Measurements from ENCODE around the gene ARHGAP28. TPM values are rescaled to one million over a fixed set of nuclear protein-coding genes. Genes with fewer than 3 reads are reported as not detected.

The ARHGAP28 gene
- total RNA-seq, 1 donor from 2014 or later = 1.5 TPM

DNA sequence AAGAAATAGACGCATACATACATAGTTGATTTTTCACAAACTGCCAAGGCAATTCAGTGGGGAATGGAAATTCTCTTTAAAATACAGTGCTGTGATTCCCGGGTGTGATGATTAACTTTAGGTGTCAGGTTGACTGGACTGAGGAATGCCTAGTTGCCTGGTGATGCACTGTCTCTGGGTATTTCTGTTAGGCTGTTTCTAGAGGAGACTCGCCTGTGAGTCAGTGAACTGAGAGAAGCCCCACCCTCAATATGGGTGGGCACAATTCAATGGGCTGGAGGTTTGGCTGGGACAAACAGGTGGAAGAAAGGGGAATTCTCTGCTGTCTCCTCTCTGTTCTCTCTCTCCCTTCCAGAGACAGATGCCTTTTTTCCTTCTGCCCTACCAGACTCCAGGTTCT lies 187.6 kb downstream of the ARHGAP28 start:
- Histone ChIP-seq H3K9me3 (replicated peaks) (no peaks in the 10 kb centered on the region), H3K27me3 (ENCODE audit: low read depth) (peaks cover 18% of the 10 kb centered on the region), H3K27ac (replicated peaks) (no peak overlapping the region), H3K4me1 (no peaks in the 10 kb centered on the region), H3K4me3 (no peak overlapping the region), H3K36me3 (no peaks in the 10 kb centered on the region)
- DNase-seq = no peak
- TF ChIP-seq, protein P1, sequence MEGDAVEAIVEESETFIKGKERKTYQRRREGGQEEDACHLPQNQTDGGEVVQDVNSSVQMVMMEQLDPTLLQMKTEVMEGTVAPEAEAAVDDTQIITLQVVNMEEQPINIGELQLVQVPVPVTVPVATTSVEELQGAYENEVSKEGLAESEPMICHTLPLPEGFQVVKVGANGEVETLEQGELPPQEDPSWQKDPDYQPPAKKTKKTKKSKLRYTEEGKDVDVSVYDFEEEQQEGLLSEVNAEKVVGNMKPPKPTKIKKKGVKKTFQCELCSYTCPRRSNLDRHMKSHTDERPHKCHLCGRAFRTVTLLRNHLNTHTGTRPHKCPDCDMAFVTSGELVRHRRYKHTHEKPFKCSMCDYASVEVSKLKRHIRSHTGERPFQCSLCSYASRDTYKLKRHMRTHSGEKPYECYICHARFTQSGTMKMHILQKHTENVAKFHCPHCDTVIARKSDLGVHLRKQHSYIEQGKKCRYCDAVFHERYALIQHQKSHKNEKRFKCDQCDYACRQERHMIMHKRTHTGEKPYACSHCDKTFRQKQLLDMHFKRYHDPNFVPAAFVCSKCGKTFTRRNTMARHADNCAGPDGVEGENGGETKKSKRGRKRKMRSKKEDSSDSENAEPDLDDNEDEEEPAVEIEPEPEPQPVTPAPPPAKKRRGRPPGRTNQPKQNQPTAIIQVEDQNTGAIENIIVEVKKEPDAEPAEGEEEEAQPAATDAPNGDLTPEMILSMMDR (IDR thresholded peaks at IDR 0.05; ENCODE audit: borderline replicate concordance) = no peak
- intact Hi-C loops (cut with micrococcal nuclease) = no loop called here

DNA sequence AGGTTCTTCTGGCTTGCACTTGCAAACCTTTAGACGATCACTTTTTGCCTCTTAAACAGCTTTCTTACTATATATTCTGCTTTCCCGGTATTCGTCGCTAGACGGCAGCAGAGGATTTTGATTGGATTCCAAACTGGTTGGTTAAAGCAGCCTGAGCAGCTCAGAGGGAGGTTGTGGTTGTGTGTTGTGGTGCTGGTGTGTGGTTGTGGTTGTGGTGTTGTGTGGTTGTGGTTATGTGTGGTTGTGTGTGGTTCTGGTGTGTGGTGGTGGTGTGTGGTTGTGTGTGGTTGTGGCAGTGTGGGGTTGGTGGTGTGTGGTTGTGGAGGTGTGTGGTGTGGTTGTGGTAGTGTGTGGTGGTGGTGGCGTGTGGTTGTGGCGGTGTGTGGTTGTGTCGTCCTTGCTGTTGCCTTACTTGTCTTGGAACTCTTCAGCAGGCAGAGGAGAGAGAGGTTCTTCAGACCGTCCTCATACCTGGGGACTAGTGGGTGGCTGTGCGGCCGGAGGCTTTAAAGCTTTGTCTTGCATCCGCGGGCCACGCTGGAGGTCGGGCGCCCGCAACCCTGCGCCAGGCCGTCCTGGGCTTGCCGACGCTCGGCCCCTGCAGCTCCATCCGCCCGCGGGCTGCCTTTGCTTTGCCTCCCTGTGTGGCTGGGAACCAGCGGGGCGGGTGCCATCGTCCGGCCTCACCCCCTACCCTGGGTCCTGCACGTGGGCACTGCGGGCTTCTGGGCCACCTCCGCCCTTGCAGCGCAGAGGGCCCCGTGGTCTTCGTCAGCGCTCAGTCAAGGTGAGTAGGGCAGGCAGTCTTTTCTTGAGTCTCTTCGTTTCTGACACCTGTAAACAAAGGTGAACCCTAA lies 190.8 kb downstream of the ARHGAP28 start:
- Histone ChIP-seq H3K27ac (replicated peaks) (no peak overlapping the region), H3K4me3 (no peak overlapping the region), H3K4me1 (no peaks in the 10 kb centered on the region), H3K27me3 (ENCODE audit: low read depth) (peaks cover 18% of the 10 kb centered on the region), H3K36me3 (no peaks in the 10 kb centered on the region), H3K9me3 (replicated peaks) (no peaks in the 10 kb centered on the region)
- no peak for DNase-seq
- intact Hi-C loops (cut with micrococcal nuclease) = no loop called here
- TF ChIP-seq, protein P1 (IDR thresholded peaks at IDR 0.05; ENCODE audit: borderline replicate concordance) = peak; percentile 64

DNA sequence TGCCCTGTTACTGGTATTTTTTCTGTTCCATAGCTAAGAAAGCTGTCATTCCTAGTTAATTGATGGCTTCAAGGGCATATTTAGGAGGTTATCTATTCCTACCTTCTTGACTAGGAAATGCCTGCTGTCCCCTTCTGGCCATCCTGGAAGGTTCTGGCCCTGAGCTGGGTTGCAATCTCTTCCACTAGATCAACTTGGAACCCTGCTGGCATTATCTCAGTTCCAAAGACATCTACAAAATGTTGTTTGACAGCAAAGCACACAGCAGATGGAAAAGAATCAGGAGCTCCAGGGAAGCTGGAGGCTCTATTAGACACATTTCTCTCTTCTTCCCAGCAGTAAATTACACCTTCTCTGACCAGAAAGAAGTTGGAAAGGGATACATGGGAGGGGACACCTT lies 192.1 kb downstream of the ARHGAP28 start:
- intact Hi-C loops (cut with micrococcal nuclease) = no loop called here
- no peak overlapping the region for H3K4me3 ChIP-seq
- H3K9me3 ChIP-seq (replicated peaks) = no peaks in the 10 kb centered on the region
- TF ChIP-seq, protein P1 (IDR thresholded peaks at IDR 0.05; ENCODE audit: borderline replicate concordance) = no peak
- H3K27me3 ChIP-seq (ENCODE audit: low read depth) = peaks cover 18% of the 10 kb centered on the region
- no peaks in the 10 kb centered on the region for H3K36me3 ChIP-seq
- H3K4me1 ChIP-seq = no peaks in the 10 kb centered on the region
- no peak for DNase-seq
- no peak overlapping the region for H3K27ac ChIP-seq (replicated peaks)

DNA sequence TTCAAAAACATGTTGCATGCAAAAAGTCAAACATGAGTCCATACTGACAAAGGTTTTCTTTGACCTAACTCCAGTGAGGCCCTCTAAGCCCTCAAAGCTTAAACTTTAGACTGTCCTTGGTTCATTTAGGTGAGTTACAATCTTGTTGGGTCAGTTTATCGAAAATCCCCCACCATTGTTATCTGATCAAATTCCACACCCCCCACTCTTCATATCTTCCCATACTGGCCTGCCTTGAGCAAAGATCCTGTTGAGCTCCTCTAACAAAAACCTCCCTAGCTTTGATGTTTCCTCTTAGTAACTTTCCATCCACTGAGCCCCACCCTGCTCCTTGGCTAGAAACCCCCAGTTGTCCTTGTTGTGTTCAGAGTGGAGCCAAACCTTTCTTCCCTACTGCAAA lies 193.7 kb downstream of the ARHGAP28 start:
- intact Hi-C loops (cut with micrococcal nuclease) = no loop called here
- no peaks in the 10 kb centered on the region for H3K36me3 ChIP-seq
- H3K4me1 ChIP-seq = no peaks in the 10 kb centered on the region
- H3K27ac ChIP-seq (replicated peaks) = no peak overlapping the region
- no peaks in the 10 kb centered on the region for H3K9me3 ChIP-seq (replicated peaks)
- H3K4me3 ChIP-seq = no peak overlapping the region
- peaks cover 18% of the 10 kb centered on the region for H3K27me3 ChIP-seq (ENCODE audit: low read depth)
- TF ChIP-seq, protein P1 (IDR thresholded peaks at IDR 0.05; ENCODE audit: borderline replicate concordance) = no peak
- DNase-seq = no peak

DNA sequence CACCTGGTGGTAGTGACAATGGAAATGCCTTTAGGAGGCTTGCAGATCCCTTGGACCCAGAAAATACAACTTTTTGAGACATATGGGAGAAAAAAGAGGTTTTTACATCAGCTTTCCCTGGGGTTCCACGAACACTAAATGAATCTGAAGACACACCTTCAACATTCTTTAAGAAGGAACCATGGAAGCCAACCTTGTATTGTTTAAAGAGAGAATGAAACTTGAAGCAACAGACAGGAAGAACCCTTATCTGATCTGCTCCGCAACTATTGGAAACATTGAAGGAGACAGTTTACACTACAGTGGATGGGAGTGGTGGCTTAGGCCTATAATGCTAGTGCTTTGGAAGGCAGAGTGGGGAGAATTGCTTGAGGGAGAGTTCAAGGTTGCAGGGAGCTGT lies 197.6 kb downstream of the ARHGAP28 start:
- H3K36me3 ChIP-seq = no peaks in the 10 kb centered on the region
- intact Hi-C loops (cut with micrococcal nuclease) = no loop called here
- no peak overlapping the region for H3K4me3 ChIP-seq
- no peak for DNase-seq
- H3K9me3 ChIP-seq (replicated peaks) = no peaks in the 10 kb centered on the region
- TF ChIP-seq, protein P1 (IDR thresholded peaks at IDR 0.05; ENCODE audit: borderline replicate concordance) = no peak
- no peak overlapping the region for H3K27ac ChIP-seq (replicated peaks)
- H3K27me3 ChIP-seq (ENCODE audit: low read depth) = no peaks in the 10 kb centered on the region
- no peaks in the 10 kb centered on the region for H3K4me1 ChIP-seq
